Stomach (tissue), 9 donors: ENCODE data around the gene ALG6. TPM values are rescaled to one million over a fixed set of nuclear protein-coding genes. Genes with fewer than 3 reads are reported as not detected.

ENCODE experiments used
- DNase-seq, 2 donors: peaks; one replicate each; pipeline versions ENCODE4 v3.0.0 to v3.0.0-alpha.2; 2013 to 2019
- H3K27ac ChIP-seq, 5 donors: fragments of 200-600 bp in 4 of 5; sonication (generic) in 4 of 5; one replicate each; pipeline ENCODE4 v1.5.1; 2013 to 2019; ENCODE audit warnings: mild to moderate bottlenecking in 1 of 5, moderate library complexity in 1 of 5
- H3K27me3 ChIP-seq, 3 donors: fragments of 200-600 bp; sonication (generic); one replicate each; pipeline ENCODE4 v1.5.1; 2017 to 2019; ENCODE audit warnings: mixed run types in 1 of 3
- H3K36me3 ChIP-seq, 4 donors: fragments of 200-600 bp; sonication (generic); 1 replicate in 3 of 4; 2 replicates in 1 of 4; pipeline ENCODE4 v1.5.1; 2016 to 2019
- H3K4me1 ChIP-seq, 4 donors: fragments of 200-600 bp; sonication (generic); one replicate each; pipeline ENCODE4 v1.5.1; 2016 to 2019
- H3K4me3 ChIP-seq, 4 donors: fragments of 200-600 bp; sonication (generic) in 3 of 4; one replicate each; pipeline ENCODE4 v1.5.1; 2016 to 2019; ENCODE audit warnings: mild to moderate bottlenecking in 1 of 4
- H3K9me3 ChIP-seq, 4 donors: fragments of 200-600 bp; sonication (generic); one replicate each; pipeline ENCODE4 v1.5.1; 2016 to 2019
- EP300 ChIP-seq: sonication (generic); formaldehyde crosslinking; IDR thresholded peaks from one replicate; pipeline ENCODE4 v1.6.1; 2017; ENCODE audit warnings: antibody characterized with exemption
- POLR2A ChIP-seq, 4 donors: fragments of 450-650 bp; IDR thresholded peaks; one replicate each; pipeline ENCODE4 v1.6.1; 2016; ENCODE audit warnings: antibody characterized with exemption in 4 of 4, control low read depth in 2 of 4, mild to moderate bottlenecking in 1 of 4, moderate library complexity in 1 of 4
- POLR2AphosphoS5 ChIP-seq, 3 donors: sonication (generic); formaldehyde crosslinking; IDR thresholded peaks; one replicate each; pipeline ENCODE4 v1.6.1; 2016; ENCODE audit warnings: antibody characterized with exemption in 3 of 3
- WGBS, 5 donors: extraction: QIAGEN DNeasy Blood & Tissue Kit in 3 of 5; methylation state at CpG; one replicate each; pipeline versions ENCODE4 v1.1.5 to v1.1.7; 2013 to 2018; 5-methylcytosine and 5-hydroxymethylcytosine counted together
- intact Hi-C: fragments of 100-400 bp; cut with DNase I; formaldehyde crosslinking; loops from one replicate; pipeline ENCODE4 v1.15.1; 2023; ENCODE audit warnings: low total_unique reads
- polyA plus RNA-seq, 3 donors: library from polyadenylated mRNA; stranded (reverse); fragments of 200-250 nt; gene quantifications; one replicate each; pipeline ENCODE4 v1.2.3, GENCODE V29; 2013
- total RNA-seq, 5 donors: library from RNA; depleted of rRNA; stranded (reverse); fragments of >200 nt; gene quantifications; one replicate each; pipeline versions ENCODE4 v1.1.0 to v1.2.3, GENCODE V29; 2014 to 2016
- TF ChIP-seq, protein P1 (sequence below), 7 experiments: fragments of 450-650 bp in 4 of 7; fragments of 200-600 bp in 3 of 7; sonication (generic) in 3 of 7; IDR thresholded peaks; one replicate each; pipeline ENCODE4 v1.5.1; 2016 to 2019; ENCODE audit warnings: antibody characterized with exemption in 7 of 7, control low read depth in 2 of 7, mild to moderate bottlenecking in 1 of 7
- donor health status: healthy with polysubstance abuse.
- donor health status: Bipolar disorder and iron deficiency.
- donor health status: healthy.

Gene ALG6
- total and polyA plus RNA-seq, 8 donors = 3.6 to 32.7 (median 10.3) TPM

DNA sequence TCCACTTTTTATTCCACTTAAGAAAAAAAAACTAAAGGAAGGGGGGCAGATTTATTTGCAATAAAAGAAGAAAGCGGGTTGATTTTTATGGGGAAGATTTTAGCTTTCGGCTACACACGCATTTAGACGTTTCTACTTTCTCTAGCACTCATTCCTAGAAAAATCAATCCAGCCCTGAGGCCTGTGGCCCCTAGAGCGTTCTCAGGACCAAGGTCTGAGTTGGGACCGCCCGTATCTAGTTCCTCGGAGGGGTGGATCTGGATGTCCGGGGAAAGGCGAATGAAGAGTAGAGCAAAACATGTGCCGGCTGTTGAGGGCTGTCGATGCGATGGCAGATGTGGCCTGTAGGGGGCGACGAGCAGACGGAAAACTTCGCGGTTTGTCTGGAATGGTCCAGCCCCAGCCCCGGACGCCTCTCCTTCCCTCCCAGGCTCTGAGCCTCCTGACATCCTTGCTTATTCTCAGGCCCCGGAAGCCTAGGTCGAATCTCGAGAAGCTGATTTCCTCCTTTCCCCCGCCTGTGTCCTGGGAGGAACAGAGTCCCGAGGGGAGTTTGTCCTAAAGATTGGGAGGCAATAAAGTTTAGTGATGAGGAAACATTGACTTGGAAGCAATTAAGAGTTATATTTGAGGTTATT, 39.9 kb upstream of the ALG6 start:
- WGBS, 5 donors = 7 to 10% (median 10%) methylated on average over 25 of the region's 25 CpGs
- intact Hi-C loops = no loop called here
- Histone ChIP-seq H3K27me3 (peaks cover 51 to 100% (median 92%) of the 10 kb centered on the region in 3 donors), H3K9me3 (peaks cover 0 to 24% (median 2%) of the 10 kb centered on the region in 4 donors), H3K36me3 (no peaks in the 10 kb centered on the region), H3K4me1 (peaks cover 21 to 48% (median 35%) of the 10 kb centered on the region in 4 donors), H3K27ac (no peak overlapping the region), H3K4me3 (no peak overlapping the region)
- TF ChIP-seq, protein P1, sequence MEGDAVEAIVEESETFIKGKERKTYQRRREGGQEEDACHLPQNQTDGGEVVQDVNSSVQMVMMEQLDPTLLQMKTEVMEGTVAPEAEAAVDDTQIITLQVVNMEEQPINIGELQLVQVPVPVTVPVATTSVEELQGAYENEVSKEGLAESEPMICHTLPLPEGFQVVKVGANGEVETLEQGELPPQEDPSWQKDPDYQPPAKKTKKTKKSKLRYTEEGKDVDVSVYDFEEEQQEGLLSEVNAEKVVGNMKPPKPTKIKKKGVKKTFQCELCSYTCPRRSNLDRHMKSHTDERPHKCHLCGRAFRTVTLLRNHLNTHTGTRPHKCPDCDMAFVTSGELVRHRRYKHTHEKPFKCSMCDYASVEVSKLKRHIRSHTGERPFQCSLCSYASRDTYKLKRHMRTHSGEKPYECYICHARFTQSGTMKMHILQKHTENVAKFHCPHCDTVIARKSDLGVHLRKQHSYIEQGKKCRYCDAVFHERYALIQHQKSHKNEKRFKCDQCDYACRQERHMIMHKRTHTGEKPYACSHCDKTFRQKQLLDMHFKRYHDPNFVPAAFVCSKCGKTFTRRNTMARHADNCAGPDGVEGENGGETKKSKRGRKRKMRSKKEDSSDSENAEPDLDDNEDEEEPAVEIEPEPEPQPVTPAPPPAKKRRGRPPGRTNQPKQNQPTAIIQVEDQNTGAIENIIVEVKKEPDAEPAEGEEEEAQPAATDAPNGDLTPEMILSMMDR (IDR thresholded peaks at IDR 0.05) = peak in 5 of 7 experiments; percentile 27 to 66 (median 39)
- TF ChIP-seq POLR2A (IDR thresholded peaks at IDR 0.05) (no peak), EP300 (no peak), POLR2AphosphoS5 (IDR thresholded peaks at IDR 0.05) (no peak)
- DNase-seq = peak; percentile 62 to 92

DNA sequence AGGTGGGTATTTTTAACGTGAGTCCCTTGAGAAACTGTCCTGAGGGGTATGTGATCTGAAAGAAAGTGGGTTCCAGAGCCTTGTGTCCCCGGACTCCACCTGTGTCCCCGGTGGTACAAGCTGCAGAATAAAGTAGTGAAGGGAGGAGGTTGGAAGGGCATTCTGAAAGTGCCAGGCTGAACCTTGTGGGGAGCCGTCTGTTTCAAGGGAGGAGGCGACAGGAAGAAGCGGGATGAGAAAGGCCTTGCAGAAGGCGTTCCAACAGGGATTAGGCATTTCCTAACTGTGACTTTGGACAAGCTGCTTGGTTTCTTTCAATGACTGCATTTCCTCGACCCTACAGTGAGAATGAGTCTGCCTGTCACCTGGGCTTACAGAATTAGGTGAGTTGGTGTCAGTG, 39.3 kb upstream of the ALG6 start:
- TF ChIP-seq EP300 (no peak), POLR2AphosphoS5 (IDR thresholded peaks at IDR 0.05) (no peak), POLR2A (IDR thresholded peaks at IDR 0.05) (no peak)
- TF ChIP-seq, protein P1 (IDR thresholded peaks at IDR 0.05) = no peak
- 51 to 64% (median 53%) methylated on average over 8 of the region's 8 CpGs for WGBS, 5 donors
- Histone ChIP-seq H3K4me3 (no peak overlapping the region), H3K4me1 (peaks cover 15 to 42% (median 30%) of the 10 kb centered on the region in 4 donors), H3K27me3 (peaks cover 45 to 100% (median 92%) of the 10 kb centered on the region in 3 donors), H3K9me3 (peaks cover 0 to 18% (median 2%) of the 10 kb centered on the region in 4 donors), H3K36me3 (no peaks in the 10 kb centered on the region), H3K27ac (no peak overlapping the region)
- no peak for DNase-seq
- intact Hi-C loops = no loop called here

DNA sequence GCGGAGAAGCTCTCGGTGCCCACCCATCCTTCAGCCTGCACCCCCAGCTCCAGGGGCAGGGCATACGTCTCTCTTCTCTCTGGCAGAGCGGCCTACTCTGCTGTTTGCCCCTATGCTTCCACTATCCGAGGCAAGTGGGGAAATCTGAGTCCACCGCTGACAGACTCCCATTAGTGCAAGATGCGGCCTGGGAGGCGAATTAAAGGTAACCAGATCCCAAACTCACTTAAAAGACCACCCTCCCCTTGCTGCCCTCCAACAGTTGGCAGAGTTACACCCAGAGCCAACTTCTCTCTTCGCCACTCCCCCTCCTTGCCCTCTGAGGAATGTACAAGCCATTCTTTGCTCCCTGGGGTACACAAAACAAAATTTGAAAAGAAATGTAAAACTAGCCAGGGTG, 38.6 kb upstream of the ALG6 start:
- 75 to 86% (median 77%) methylated on average over 9 of the region's 9 CpGs for WGBS, 5 donors
- intact Hi-C loops = no loop called here
- Histone ChIP-seq H3K27ac (no peak overlapping the region), H3K27me3 (peaks cover 39 to 100% (median 89%) of the 10 kb centered on the region in 3 donors), H3K36me3 (no peaks in the 10 kb centered on the region), H3K9me3 (peaks cover 0 to 18% (median 2%) of the 10 kb centered on the region in 4 donors), H3K4me3 (no peak overlapping the region), H3K4me1 (peaks cover 8 to 35% (median 23%) of the 10 kb centered on the region in 4 donors)
- no peak for DNase-seq
- TF ChIP-seq, protein P1 (IDR thresholded peaks at IDR 0.05) = no peak
- TF ChIP-seq EP300 (no peak), POLR2A (IDR thresholded peaks at IDR 0.05) (no peak), POLR2AphosphoS5 (IDR thresholded peaks at IDR 0.05) (no peak)

DNA sequence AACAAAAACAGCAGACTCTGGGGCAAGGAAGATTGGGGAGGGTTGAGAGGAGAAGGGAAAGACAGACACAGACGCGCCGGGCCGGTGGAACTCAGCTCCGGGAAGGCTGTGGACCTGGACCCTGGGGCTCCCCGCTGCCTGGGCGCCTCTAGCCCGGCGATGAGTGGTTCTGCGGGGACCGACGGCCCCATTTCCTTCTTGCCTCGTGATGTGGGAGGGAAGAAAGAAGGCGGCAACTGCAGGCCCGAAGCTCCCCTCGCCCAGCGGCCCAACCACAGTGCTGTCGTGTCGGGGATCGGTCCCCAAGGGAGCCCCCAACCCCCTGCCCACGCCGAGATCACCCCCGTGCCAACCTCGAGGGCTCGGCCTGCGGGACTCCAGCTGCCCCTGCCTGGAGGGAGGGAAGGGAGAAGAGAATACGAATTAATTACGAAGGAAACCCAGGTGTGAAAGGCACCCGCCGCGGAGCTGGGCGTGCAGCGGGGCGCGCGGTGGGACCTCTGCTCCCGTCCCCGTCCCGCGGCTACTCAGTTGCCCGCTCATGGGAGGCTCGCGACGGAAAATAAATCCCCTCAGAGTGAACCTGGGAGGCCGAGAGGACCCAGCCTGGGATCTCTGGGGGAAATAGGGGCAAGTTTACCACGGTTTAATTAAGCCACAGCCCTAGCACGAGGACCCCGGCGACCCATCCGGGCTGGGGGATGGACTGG, 37.7 kb upstream of the ALG6 start:
- H3K4me1 ChIP-seq = peaks cover 0 to 26% (median 15%) of the 10 kb centered on the region in 4 donors
- intact Hi-C loops = loop anchor here (10.0 kb wide), 1 partner anchor 105 kb away; no protein-coding TSS in a partner anchor
- peak overlapping the region in 2 of 4 donors; percentile 12 to 24 for H3K4me3 ChIP-seq
- DNase-seq = peak in 1 of 2 donors; percentile 32
- H3K27me3 ChIP-seq = peaks cover 31 to 100% (median 79%) of the 10 kb centered on the region in 3 donors
- H3K27ac ChIP-seq = peak overlapping the region in 1 of 5 donors; percentile 5
- TF ChIP-seq, protein P1 (IDR thresholded peaks at IDR 0.05) = no peak
- TF ChIP-seq POLR2AphosphoS5 (IDR thresholded peaks at IDR 0.05) (no peak), POLR2A (IDR thresholded peaks at IDR 0.05) (no peak)
- no peaks in the 10 kb centered on the region for H3K36me3 ChIP-seq
- H3K9me3 ChIP-seq = peaks cover 0 to 9% (median 0%) of the 10 kb centered on the region in 4 donors
- WGBS, 5 donors = 4 to 11% (median 6%) methylated on average over 32 to 50 of the region's 50 CpGs
